ENCODE data around the gene TPRG1.

DNA sequence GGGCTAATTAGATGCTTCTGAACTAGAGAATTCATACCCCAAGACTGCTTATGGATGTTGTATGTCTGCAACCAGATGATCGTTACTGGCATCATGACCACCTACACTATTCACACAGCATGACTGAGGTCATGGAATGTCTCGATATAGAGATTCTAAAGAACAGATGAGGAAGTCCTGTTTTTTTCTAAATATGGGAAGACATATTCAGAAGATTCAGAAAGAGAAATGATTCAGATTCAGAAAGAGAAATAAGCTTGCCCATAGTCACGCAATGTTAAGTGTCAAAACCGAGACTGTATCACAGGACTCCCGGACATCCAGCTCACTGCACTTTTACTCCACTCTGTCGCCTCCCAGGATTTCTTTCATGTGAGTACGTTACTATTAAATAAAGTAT, 136.2 kb downstream of the TPRG1 start:
- TF ChIP-seq, protein P1, sequence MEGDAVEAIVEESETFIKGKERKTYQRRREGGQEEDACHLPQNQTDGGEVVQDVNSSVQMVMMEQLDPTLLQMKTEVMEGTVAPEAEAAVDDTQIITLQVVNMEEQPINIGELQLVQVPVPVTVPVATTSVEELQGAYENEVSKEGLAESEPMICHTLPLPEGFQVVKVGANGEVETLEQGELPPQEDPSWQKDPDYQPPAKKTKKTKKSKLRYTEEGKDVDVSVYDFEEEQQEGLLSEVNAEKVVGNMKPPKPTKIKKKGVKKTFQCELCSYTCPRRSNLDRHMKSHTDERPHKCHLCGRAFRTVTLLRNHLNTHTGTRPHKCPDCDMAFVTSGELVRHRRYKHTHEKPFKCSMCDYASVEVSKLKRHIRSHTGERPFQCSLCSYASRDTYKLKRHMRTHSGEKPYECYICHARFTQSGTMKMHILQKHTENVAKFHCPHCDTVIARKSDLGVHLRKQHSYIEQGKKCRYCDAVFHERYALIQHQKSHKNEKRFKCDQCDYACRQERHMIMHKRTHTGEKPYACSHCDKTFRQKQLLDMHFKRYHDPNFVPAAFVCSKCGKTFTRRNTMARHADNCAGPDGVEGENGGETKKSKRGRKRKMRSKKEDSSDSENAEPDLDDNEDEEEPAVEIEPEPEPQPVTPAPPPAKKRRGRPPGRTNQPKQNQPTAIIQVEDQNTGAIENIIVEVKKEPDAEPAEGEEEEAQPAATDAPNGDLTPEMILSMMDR (IDR thresholded peaks at IDR 0.05), result no peak
- TF ChIP-seq POLR2A (IDR thresholded peaks at IDR 0.05) (no peak), EP300 (IDR thresholded peaks at IDR 0.05) (no peak), POLR2AphosphoS5 (IDR thresholded peaks at IDR 0.05) (no peak)

All from gastroesophageal sphincter (tissue), 3 donors.